Small intestine (tissue), 7 donors: ENCODE data around the gene TP53BP2. TPM values are rescaled to one million over a fixed set of nuclear protein-coding genes. Genes with fewer than 3 reads are reported as not detected.

Source experiments
- DNase-seq, 2 donors: peaks; one replicate each; pipeline versions ENCODE4 v3.0.0 to v3.0.0-alpha.2; 2013
- FAIRE-seq: peaks from 2 replicates; lab custom pipeline; 2012; peaks lifted over from hg19 to GRCh38; lab: Jason Lieb, UNC
- H3K27ac ChIP-seq, 3 donors: one replicate each; pipeline ENCODE4 v1.5.1; 2013; ENCODE audit warnings: low read length in 2 of 3, mild to moderate bottlenecking in 2 of 3, control low read depth in 1 of 3, inconsistent platforms in 1 of 3, low read depth in 1 of 3, moderate library complexity in 1 of 3
- H3K27me3 ChIP-seq, 3 donors: one replicate each; pipeline ENCODE4 v1.6.1; 2013; ENCODE audit warnings: low read length in 3 of 3, inconsistent platforms in 1 of 3; ENCODE audit not compliant: control insufficient read depth in 3 of 3, insufficient read depth in 3 of 3
- H3K36me3 ChIP-seq, 3 donors: one replicate each; pipeline ENCODE4 v1.6.1; 2013; ENCODE audit warnings: low read length in 3 of 3, inconsistent platforms in 1 of 3, low read depth in 1 of 3, mild to moderate bottlenecking in 1 of 3, moderate library complexity in 1 of 3; ENCODE audit not compliant: control insufficient read depth in 3 of 3, insufficient read depth in 2 of 3
- H3K4me1 ChIP-seq, 3 donors: one replicate each; pipeline ENCODE4 v1.6.1; 2013; ENCODE audit warnings: low read length in 2 of 3, inconsistent platforms in 1 of 3, low read depth in 1 of 3, mild to moderate bottlenecking in 1 of 3, moderate library complexity in 1 of 3; ENCODE audit not compliant: control insufficient read depth in 3 of 3, insufficient read depth in 2 of 3
- H3K4me3 ChIP-seq, 3 donors: one replicate each; pipeline ENCODE4 v1.5.1; 2013; ENCODE audit warnings: low read length in 3 of 3, control low read depth in 1 of 3, inconsistent platforms in 1 of 3, low read depth in 1 of 3, mild to moderate bottlenecking in 1 of 3, moderate library complexity in 1 of 3
- H3K9me3 ChIP-seq, 2 donors: one replicate each; pipeline ENCODE4 v1.6.1; 2013; ENCODE audit warnings: low read depth in 1 of 2, low read length in 1 of 2; ENCODE audit not compliant: control insufficient read depth in 2 of 2, insufficient read depth in 1 of 2
- WGBS, 3 donors: extraction: QIAGEN DNeasy Blood & Tissue Kit; methylation state at CpG; one replicate each; pipeline ENCODE4 v1.1.7; 2013; 5-methylcytosine and 5-hydroxymethylcytosine counted together
- polyA plus RNA-seq, 4 donors: library from polyadenylated mRNA; stranded (reverse) in 3 of 4; unstranded in 1 of 4; fragments of 200-250 nt in 3 of 4; fragments of 120-200 nt in 1 of 4; gene quantifications; one replicate each; pipeline versions ENCODE4 v1.2.1 to v1.2.3, GENCODE V29; 2013
- donor health status: healthy with polysubstance abuse.
- donor health status: control.
- donor health status: control.
- donor health status: Bipolar disorder and iron deficiency.
- donor health status: healthy.

TP53BP2 gene
- polyA plus RNA-seq, 4 donors, result 10.8 to 25.2 (median 11.4) TPM

DNA sequence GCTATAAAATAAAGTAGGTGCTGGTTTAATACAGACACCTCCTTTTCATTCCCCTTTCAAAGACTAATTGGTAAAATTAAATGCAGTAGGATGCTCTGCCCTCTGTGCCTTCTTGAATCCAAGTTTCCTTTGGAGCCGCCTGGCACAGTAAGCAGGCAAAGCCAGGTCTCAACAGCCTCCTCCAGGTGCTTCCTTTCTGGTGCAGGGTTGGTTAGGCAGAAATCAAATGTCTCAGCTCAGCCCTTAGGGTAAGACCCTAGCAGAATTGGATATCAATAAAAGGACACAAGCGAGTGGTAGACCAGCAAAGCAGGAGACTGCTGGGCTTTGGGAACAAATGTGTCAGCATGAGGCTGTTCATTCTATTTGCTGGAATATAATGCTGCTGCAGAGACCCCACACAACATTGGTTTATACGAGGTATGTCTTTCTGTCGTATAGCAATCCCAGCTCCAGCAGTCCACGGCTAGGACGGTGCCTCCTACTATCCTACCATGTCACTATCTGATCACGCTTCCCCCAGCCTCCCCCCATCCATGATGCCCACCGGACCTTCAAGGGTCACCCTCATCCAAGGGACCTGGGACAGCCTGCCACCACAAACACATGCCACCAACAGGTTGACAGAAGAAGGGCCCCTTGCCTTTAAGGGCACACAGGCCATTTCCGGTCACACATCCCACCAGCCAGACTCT, 75.0 kb downstream of the TP53BP2 start:
- FAIRE-seq (no peak), DNase-seq (no peak)
- no peaks in the 10 kb centered on the region for H3K9me3 ChIP-seq
- WGBS, 3 donors, result 91 to 93% (median 93%) methylated on average over 9 of the region's 9 CpGs
- H3K4me1 ChIP-seq, result peaks cover 0 to 26% (median 3%) of the 10 kb centered on the region in 3 donors
- H3K4me3 ChIP-seq, result no peak overlapping the region
- no peaks in the 10 kb centered on the region for H3K27me3 ChIP-seq
- peak overlapping the region in 2 of 3 donors; percentile 76 to 85 for H3K27ac ChIP-seq
- H3K36me3 ChIP-seq, result peaks cover 16 to 34% (median 26%) of the 10 kb centered on the region in 3 donors

DNA sequence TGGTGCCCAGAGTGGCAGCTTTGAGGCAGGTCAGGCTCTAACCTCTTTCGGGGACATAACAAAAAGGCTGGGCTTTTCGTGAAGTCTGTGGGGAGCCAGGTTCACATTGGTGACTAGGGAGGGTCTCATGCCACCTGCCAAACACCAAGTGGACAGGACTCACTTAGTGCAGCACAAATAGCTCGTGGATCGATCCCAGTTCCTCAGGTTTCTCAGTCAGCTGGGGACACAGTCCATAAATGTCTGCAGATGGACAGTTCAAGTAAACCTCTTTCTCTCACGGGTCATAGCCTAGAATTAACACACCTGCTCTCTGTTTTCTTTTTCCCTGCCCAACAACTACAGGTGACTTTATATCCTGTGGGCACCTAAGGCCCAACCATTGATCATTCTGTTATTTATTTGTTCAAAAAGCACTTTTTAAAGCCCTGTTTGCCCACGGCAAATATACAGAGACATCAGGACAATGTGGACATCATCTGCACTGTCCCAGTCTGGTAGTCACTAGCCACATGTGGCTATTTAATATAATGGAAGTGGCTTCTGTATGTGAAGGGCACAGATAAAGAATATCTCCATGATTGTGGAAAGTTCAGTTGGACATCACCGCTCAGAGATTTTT, 79.9 kb downstream of the TP53BP2 start:
- Histone ChIP-seq H3K27me3 (no peaks in the 10 kb centered on the region), H3K9me3 (no peaks in the 10 kb centered on the region), H3K27ac (peak overlapping the region in 1 of 3 donors; percentile 70), H3K36me3 (peaks cover 10 to 54% (median 16%) of the 10 kb centered on the region in 3 donors), H3K4me3 (no peak overlapping the region), H3K4me1 (peaks cover 0 to 15% (median 0%) of the 10 kb centered on the region in 3 donors)
- FAIRE-seq (no peak), DNase-seq (no peak)
- 41 to 70% (median 57%) methylated on average over 7 of the region's 7 CpGs for WGBS, 3 donors

DNA sequence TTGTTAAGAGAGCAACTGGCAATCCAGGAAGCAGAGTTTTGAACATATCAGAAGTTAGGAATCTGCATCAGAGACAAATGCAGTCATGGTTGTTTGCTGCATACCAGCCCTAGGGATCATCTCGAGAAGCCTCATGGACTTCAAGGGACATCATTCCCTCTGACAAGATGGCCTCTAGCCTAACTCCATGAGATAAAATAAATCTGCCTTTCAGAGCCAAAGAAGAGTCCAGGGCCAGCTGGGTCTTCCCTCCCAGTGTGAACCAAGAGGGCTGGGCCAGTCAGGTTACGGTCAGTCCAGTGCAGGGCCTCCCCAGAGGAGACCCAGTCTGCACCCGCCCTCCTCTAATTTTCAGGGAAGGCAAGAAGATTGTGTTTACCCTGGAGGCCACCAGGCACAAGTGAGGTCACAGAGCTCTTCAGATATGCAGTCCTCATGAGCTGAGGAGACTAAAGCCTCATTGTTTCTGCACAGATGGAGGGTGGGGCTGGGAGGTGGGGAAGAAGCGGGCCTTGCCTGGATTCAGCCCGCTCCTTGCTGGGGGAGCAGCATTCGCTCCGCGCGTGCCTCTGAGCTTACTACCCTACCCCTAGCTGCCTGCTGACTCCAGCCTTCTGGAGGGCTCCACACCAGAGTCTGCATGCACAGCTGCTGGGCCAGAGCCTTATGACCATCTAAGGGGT, 80.6 kb downstream of the TP53BP2 start:
- H3K27me3 ChIP-seq, result no peaks in the 10 kb centered on the region
- no peak overlapping the region for H3K4me3 ChIP-seq
- DNase-seq, result peak; percentile 38 to 80
- FAIRE-seq, result no peak
- peaks cover 0 to 15% (median 0%) of the 10 kb centered on the region in 3 donors for H3K4me1 ChIP-seq
- 14 to 56% (median 44%) methylated on average over 8 to 9 of the region's 9 CpGs for WGBS, 3 donors
- no peaks in the 10 kb centered on the region for H3K9me3 ChIP-seq
- H3K36me3 ChIP-seq, result peaks cover 10 to 57% (median 11%) of the 10 kb centered on the region in 3 donors
- peak overlapping the region in 1 of 3 donors; percentile 70 for H3K27ac ChIP-seq

DNA sequence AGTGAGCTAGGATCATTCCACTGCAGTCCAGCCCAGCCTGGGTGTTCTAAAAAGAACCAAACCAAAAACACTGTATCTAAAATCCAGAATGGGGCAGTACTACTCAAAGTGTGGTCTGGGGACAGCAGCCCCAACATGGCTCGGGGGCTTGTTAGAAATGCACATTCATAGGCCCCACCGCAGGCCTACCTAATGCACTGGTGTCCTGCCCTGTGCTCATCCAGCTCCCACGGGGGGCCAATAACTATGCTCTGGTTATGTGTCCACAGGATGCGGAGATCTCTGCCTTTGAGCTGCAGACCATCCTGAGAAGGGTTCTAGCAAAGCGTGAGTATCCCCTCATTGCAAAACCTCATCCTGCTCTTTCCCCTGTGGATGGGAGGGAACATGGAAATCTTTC, 81.9 kb downstream of the TP53BP2 start:
- peaks cover 9 to 59% (median 11%) of the 10 kb centered on the region in 3 donors for H3K36me3 ChIP-seq
- H3K27me3 ChIP-seq, result no peaks in the 10 kb centered on the region
- DNase-seq (no peak), FAIRE-seq (no peak)
- H3K27ac ChIP-seq, result no peak overlapping the region
- no peak overlapping the region for H3K4me3 ChIP-seq
- 96 to 100% (median 98%) methylated on average over 5 of the region's 5 CpGs for WGBS, 3 donors
- H3K4me1 ChIP-seq, result peaks cover 0 to 15% (median 0%) of the 10 kb centered on the region in 3 donors
- H3K9me3 ChIP-seq, result no peaks in the 10 kb centered on the region

DNA sequence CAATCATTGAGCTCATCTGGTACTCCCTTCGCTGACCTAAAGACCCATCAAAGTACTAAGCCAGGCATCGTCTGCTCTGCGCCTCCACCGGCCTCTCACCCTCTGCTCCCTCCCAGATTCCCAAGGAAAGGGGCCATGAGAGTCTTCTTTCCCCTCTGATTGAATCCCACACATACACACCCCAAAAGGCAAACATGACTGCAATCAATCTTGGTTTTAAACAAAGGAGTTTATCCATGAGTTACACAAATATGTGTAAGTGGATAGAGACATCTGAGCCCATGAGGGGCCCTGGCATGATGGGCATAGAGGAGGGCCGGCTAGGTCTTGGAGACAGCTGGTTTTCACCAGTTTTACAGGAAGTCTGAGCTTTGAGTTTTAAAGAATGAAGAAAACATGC, 82.5 kb downstream of the TP53BP2 start:
- Histone ChIP-seq H3K27me3 (no peaks in the 10 kb centered on the region), H3K4me1 (peaks cover 0 to 15% (median 0%) of the 10 kb centered on the region in 3 donors), H3K9me3 (no peaks in the 10 kb centered on the region), H3K27ac (no peak overlapping the region), H3K4me3 (no peak overlapping the region), H3K36me3 (peaks cover 9 to 63% (median 11%) of the 10 kb centered on the region in 3 donors)
- DNase-seq, result no peak
- no peak for FAIRE-seq
- WGBS, 3 donors, result 95 to 99% (median 97%) methylated on average over 5 of the region's 5 CpGs

DNA sequence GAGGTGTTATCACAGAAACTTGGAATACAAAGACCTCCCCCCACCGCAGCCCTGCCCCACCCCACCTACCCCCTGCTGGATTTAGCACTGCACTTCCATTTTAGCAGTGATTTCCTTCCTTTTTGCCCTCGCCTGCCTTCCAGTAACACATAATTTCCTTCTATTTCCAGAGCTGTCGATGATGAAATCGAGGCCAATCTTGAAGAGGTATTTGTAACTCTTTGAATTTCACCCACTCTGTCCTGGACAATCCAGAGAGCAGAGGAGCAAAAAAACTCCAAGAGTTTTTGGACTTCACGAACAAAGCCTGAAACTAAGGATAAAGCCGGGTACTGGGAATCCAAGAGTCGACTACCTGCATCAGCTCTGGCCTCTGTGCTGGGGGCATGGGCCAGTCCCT, 84.3 kb downstream of the TP53BP2 start:
- H3K27me3 ChIP-seq, result no peaks in the 10 kb centered on the region
- H3K27ac ChIP-seq, result no peak overlapping the region
- peaks cover 0 to 15% (median 0%) of the 10 kb centered on the region in 3 donors for H3K4me1 ChIP-seq
- peaks cover 10 to 79% (median 12%) of the 10 kb centered on the region in 3 donors for H3K36me3 ChIP-seq
- FAIRE-seq, result no peak
- no peaks in the 10 kb centered on the region for H3K9me3 ChIP-seq
- no peak overlapping the region for H3K4me3 ChIP-seq
- WGBS, 3 donors, result 85 to 90% (median 89%) methylated on average over 7 of the region's 7 CpGs
- no peak for DNase-seq

DNA sequence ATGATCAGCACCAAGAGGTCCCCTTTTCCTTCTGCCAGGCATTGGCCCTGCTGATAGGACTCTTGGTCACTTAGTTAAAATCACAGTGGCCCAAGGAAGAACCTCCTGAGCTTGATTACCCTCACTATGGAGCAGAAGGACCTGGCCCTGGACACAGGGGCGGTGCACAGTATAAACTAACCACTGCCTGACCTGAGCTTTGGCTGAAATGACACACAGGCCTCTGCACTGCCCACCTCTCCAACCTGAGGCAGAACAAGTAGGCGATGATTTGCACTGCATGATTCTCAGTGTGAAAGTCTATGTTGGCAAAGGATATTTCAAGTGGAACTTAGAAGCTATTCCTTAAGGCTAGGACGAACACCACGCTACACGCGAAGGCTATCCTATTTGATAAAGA, 84.9 kb downstream of the TP53BP2 start:
- no peak for DNase-seq
- H3K4me3 ChIP-seq, result no peak overlapping the region
- no peaks in the 10 kb centered on the region for H3K9me3 ChIP-seq
- no peak overlapping the region for H3K27ac ChIP-seq
- 86 to 90% (median 88%) methylated on average over 6 of the region's 6 CpGs for WGBS, 3 donors
- H3K36me3 ChIP-seq, result peaks cover 9 to 84% (median 16%) of the 10 kb centered on the region in 3 donors
- FAIRE-seq, result no peak
- H3K4me1 ChIP-seq, result peaks cover 0 to 12% (median 0%) of the 10 kb centered on the region in 3 donors
- H3K27me3 ChIP-seq, result no peaks in the 10 kb centered on the region

DNA sequence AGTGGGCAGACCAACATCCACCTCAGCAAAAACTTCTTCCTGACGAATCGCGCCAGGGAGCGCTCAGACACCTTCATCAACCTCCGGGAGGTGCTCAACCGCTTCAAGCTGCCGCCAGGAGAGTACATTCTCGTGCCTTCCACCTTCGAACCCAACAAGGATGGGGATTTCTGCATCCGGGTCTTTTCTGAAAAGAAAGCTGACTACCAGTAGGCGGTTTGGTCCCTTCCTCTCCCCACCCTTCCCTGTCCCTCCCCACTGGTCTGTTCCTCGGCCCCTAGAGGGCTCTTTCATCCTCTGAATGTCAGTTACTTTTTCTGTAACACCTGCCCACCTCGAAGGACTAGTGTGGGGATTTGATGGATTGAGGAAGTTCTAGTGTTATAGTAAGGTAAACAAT, 86.5 kb downstream of the TP53BP2 start:
- DNase-seq, result no peak
- H3K27me3 ChIP-seq, result no peaks in the 10 kb centered on the region
- peaks cover 17 to 91% (median 20%) of the 10 kb centered on the region in 3 donors for H3K36me3 ChIP-seq
- 87 to 94% (median 87%) methylated on average over 13 of the region's 13 CpGs for WGBS, 3 donors
- no peak overlapping the region for H3K27ac ChIP-seq
- no peaks in the 10 kb centered on the region for H3K4me1 ChIP-seq
- FAIRE-seq, result no peak
- no peaks in the 10 kb centered on the region for H3K9me3 ChIP-seq
- no peak overlapping the region for H3K4me3 ChIP-seq
